Activated naive CD8-positive, alpha-beta T cell treated with anti-CD3 and anti-CD28 coated beads, Interleukin-2, amount 50 U/mL, for 24 hours (primary cell): ENCODE results near the gene ZNF787.

Experiments used
- ATAC-seq: fragments of 150-1000 bp; cut with Tn5 transposase; one replicate; pipeline ENCODE4 v1.10.0; 2021
- DNase-seq: peaks from one replicate; pipeline ENCODE4 v3.0.0; 2021
- H3K27ac Mint-ChIP-seq: one replicate; pipeline ENCODE4 v1.8.0; 2021; ENCODE audit warnings: mild to moderate bottlenecking, mixed read lengths
- H3K27me3 Mint-ChIP-seq: one replicate; pipeline ENCODE4 v1.8.0; 2021; ENCODE audit warnings: mixed read lengths
- H3K36me3 Mint-ChIP-seq: one replicate; pipeline ENCODE4 v1.8.0; 2021; ENCODE audit warnings: low read depth, mixed read lengths
- H3K4me1 Mint-ChIP-seq: one replicate; pipeline ENCODE4 v1.8.0; 2021; ENCODE audit warnings: mixed read lengths
- H3K4me3 Mint-ChIP-seq: one replicate; pipeline ENCODE4 v1.8.0; 2021; ENCODE audit warnings: mild to moderate bottlenecking, moderate library complexity, mixed read lengths
- H3K9me3 Mint-ChIP-seq: one replicate; pipeline ENCODE4 v1.8.0; 2021; ENCODE audit warnings: mixed read lengths

ZNF787 gene

DNA sequence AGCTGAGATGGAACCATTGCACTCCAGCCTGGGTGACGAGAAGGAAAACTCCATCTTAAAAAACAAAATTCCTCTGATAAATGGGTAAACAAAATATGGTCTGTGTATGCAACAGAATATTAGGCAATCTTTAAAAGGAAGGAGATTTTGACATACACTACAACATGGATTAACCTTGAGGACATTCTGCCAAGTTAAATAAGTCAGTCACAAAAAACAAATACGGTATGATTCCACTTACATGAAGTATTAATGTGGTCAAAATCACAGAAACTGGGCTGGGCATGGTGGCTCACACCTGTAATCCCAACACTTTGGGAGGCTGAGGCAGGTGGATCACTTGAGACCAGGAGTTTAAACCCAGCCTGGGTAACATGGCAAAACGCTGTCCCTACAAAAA, 17.0 kb upstream of the ZNF787 start:
- Mint-ChIP-seq H3K36me3 (no peaks in the 10 kb centered on the region), H3K4me1 (peaks cover 30% of the 10 kb centered on the region), H3K9me3 (no peaks in the 10 kb centered on the region), H3K27ac (no peak overlapping the region), H3K4me3 (no peak overlapping the region), H3K27me3 (no peaks in the 10 kb centered on the region)
- DNase-seq (no peak), ATAC-seq (no peak)

DNA sequence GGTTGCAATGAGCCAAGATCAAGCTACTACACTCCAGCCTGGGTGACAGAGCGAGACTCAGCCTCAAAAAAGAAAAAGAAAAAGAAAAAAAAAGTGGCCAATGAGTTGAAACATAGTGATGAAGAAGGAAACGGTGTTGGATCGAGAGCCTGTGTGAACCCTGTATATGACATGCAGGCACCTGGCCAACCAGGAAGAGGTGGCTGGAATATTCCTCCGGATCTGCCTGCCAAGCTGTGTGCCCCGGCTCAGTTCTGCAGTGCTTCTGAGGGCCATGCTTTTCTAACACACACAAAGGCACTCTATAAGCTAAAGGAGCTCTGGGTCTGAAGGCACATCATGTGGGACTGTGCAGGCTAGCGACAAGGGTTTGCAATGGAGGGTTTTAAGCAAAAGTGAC, 16.3 kb upstream of the ZNF787 start:
- Mint-ChIP-seq H3K4me3 (no peak overlapping the region), H3K4me1 (peaks cover 26% of the 10 kb centered on the region), H3K36me3 (no peaks in the 10 kb centered on the region), H3K27me3 (no peaks in the 10 kb centered on the region), H3K27ac (no peak overlapping the region), H3K9me3 (no peaks in the 10 kb centered on the region)
- DNase-seq, result no peak
- no peak for ATAC-seq

DNA sequence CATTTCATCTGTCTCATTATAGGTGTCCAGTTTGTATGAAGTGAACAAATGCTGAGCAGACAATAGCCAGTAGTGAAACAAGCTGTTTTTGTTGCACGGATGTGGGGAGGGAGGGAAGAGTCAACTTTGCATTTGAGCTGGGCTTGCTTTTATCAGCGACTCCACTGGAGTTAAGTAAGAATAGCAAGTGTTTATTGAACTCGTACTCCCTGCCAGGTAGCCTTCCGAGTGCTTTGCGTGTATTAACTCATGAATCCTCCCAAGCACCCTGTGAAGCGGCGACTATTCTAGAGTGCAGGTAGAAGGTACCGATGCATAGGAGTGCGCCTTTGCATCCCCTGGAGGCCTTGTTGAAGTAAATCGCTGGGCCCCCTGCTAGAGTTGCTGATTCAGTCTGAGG, 15.3 kb upstream of the ZNF787 start:
- ATAC-seq (no peak), DNase-seq (no peak)
- H3K9me3 Mint-ChIP-seq, result no peaks in the 10 kb centered on the region
- H3K27me3 Mint-ChIP-seq, result no peaks in the 10 kb centered on the region
- H3K27ac Mint-ChIP-seq, result no peak overlapping the region
- H3K4me1 Mint-ChIP-seq, result peaks cover 19% of the 10 kb centered on the region
- no peaks in the 10 kb centered on the region for H3K36me3 Mint-ChIP-seq
- no peak overlapping the region for H3K4me3 Mint-ChIP-seq

DNA sequence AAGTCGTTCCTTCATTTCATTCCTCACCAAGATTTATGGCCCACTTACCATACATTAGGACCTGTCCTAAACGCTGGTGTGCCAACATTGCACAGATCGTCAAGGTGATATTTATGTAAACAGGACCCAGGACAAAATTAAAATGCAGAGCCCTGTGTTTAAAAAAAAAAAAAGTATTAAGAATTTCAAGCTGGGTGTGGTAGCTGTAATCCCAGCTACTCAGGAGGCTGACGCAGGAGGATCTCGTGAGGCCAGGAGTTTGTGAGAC, 13.5 kb upstream of the ZNF787 start:
- Mint-ChIP-seq H3K27me3 (no peaks in the 10 kb centered on the region), H3K27ac (no peak overlapping the region), H3K9me3 (no peaks in the 10 kb centered on the region), H3K4me3 (no peak overlapping the region), H3K4me1 (peaks cover 6% of the 10 kb centered on the region), H3K36me3 (no peaks in the 10 kb centered on the region)
- DNase-seq, result no peak
- no peak for ATAC-seq

DNA sequence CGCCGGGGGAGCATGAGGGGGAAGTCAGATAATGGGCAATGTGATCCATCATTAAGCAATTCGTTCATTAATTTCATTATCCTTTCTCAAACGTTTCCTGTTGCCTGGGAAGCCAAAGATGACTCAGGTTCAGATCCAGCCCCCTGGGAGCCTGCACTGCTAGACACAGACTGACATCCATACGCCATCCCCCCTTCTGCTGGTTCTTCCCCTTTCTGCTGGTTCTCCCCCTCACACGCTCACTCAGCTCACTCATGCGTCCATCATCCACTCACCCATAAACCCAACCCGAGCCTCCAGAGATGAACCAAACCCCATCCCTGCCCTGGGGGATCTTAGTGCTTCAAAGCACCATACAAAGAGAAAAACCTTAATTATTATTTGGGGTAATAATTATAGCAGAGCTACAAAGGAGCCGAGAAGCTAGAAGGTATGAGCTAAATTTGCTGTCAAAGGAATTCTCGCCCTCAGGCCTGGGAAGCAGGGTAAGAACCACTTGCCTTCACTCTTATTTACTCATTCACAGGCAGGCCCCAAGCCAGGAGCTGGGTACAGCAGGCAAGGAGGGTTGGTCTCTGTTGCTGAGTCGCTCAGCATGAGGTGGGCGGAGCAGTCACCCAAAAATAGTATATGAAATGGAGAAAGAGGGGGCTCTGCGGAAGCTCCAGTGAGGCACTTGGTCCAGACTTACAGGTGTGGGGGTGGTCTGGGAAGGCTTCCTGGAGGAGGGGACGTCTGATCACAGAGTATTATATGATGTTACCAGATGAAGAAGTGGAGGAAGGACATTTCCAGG, 13.0 kb upstream of the ZNF787 start:
- Mint-ChIP-seq H3K4me1 (peaks cover 3% of the 10 kb centered on the region), H3K4me3 (no peak overlapping the region), H3K27me3 (no peaks in the 10 kb centered on the region), H3K27ac (no peak overlapping the region), H3K9me3 (no peaks in the 10 kb centered on the region), H3K36me3 (no peaks in the 10 kb centered on the region)
- ATAC-seq (peak; percentile 33), DNase-seq (no peak)

DNA sequence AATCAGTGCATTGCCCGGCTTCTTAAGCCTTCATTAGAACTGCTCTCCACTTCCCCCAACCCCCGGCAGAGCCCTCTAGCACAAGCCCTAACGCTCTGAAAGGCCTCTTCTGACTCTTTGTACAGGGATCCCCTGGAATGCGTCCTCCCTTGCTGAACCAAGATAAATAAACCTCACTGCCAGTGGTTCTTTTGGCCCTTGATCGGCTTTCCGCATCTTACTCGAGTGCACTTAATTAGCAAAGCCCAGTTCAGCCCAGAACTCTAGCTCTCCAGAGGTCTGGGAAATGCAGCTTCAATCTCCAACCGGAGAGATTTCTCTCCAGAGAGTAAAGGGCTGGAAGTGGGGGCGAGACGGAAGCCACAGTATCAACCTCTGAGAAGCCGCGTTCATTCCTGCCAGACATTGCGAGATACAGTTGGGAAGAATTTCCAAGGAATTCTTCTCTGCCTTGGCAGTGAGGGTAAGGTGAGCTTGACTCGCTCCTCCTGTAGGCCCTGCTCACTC, 11.3 kb upstream of the ZNF787 start:
- ATAC-seq (no peak), DNase-seq (no peak)

DNA sequence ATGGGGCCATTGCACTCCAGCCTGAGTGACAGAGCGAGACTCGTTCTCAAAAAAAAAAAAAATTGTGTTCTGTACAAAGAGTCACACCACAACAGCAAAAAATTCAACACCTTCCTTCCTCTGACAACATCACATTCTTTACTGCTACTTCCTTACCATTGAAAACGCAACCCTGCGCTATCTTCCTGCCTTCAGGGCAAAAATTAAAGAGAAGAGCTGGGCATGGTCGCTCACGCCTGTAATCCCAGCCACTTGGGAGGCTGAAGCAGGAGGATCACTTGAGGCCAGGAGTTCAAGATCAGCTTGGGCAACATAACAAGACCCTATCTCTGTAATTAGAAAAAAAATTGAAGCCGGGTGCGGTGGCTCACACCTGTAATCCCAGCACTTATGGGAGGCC, 10.6 kb upstream of the ZNF787 start:
- Mint-ChIP-seq H3K27ac (peak overlapping the region; percentile 13), H3K9me3 (no peaks in the 10 kb centered on the region), H3K4me3 (no peak overlapping the region), H3K27me3 (no peaks in the 10 kb centered on the region), H3K4me1 (peaks cover 3% of the 10 kb centered on the region), H3K36me3 (no peaks in the 10 kb centered on the region)
- no peak for DNase-seq
- no peak for ATAC-seq

More for the DNA sequence above, 11.3 kb upstream of the ZNF787 start:
- Mint-ChIP-seq H3K4me1 (peaks cover 3% of the 10 kb centered on the region), H3K27ac (no peak overlapping the region), H3K36me3 (no peaks in the 10 kb centered on the region), H3K4me3 (no peak overlapping the region), H3K27me3 (no peaks in the 10 kb centered on the region), H3K9me3 (no peaks in the 10 kb centered on the region)

DNA sequence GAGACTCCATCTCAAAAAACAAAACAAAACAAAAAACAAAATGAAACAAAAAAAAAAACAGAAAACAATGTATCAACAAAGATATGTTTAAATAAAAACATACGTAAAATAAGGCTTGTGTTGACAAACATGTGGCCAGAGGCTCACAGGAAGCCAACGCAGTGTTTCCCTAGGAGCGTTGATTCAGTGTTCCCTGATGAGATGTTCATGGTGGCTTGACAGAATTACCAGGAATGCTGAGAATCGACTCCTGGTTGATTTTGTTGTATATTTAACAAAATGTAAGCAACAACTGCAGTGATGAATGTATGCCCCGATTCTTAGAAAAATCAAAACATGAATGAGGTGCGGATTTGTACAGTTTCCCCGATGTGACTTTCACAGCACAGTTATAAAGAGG, 8.9 kb upstream of the ZNF787 start:
- Mint-ChIP-seq H3K9me3 (no peaks in the 10 kb centered on the region), H3K4me1 (peaks cover 3% of the 10 kb centered on the region), H3K4me3 (no peak overlapping the region), H3K27me3 (no peaks in the 10 kb centered on the region), H3K36me3 (no peaks in the 10 kb centered on the region), H3K27ac (no peak overlapping the region)
- no peak for DNase-seq
- ATAC-seq, result no peak

DNA sequence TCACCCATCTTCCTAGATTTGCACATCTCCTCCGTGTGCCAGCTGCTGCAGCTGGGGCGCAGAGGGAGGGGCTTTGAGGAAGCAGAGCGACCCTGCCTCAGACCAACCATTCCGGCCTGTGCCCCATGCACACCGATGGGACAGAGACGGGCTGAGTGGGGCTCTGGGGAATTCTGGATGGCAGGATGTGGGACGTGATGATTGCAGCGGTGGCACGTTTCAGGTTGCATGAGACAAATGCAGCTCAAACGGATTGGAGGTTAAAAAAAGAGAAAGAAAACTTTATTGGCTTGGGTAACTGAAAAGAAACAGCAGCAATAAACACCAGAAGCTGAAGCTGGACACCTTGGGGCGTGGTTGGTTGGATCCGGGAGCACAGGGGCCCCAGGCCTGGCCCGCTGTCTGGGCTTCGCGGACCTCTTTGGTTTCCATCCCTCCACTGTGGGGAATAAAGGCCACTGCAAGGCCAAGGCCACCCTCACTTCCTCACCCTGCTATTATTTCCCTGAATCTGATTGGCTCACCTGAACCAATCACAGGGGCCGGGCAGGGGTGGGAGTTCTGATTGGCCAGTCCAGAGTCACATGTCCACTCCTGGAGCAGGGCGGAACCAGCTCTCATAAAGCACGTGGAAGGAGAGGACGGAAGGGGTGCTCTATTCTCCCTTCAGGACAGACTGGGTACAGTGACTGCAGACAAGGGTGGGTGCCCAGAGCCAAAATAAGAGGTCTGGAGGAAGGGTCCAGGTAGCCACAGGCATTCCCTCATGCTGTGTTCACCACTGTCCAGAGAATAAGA, 6.1 kb upstream of the ZNF787 start:
- Mint-ChIP-seq H3K9me3 (no peaks in the 10 kb centered on the region), H3K27me3 (no peaks in the 10 kb centered on the region), H3K4me3 (no peak overlapping the region), H3K27ac (no peak overlapping the region), H3K36me3 (no peaks in the 10 kb centered on the region), H3K4me1 (peaks cover 2% of the 10 kb centered on the region)
- ATAC-seq (no peak), DNase-seq (no peak)

DNA sequence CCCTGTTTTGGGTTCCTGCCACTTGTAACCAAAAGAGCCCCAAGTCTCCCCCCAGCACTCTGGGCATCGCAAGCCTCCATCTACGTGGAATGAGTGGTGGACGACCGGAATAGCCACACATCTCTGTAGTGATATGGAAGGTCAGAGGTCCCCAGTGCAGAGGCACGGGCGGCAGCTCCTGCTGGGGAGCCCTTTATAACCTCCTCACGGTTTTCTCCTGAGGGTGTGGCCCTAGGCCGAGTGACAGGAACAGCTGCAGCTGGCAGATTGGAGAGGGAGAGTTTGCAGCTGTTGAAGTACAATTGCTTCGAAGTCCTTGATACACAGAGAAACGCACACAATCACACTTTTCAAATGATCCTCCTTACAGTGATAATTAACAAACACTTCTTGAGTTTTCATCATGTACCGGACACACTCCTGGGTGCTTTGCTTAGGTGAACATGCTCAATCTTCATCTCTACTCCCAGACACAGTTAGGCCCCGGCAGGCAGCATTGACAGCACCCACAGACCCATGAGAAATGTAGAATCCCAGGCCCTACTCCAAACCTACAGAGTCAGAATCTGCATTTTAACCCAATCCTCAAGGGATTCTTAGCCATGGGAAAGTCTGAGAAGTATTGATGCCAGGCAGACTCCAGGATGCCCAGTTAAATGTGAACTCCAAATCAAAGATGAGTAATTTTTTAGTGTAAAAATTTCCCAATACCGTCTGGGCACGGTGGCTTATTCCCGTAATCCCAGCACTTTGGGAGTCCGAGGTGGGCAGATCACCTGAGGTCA, 4.9 kb upstream of the ZNF787 start:
- Mint-ChIP-seq H3K36me3 (no peaks in the 10 kb centered on the region), H3K9me3 (no peaks in the 10 kb centered on the region), H3K27ac (no peak overlapping the region), H3K4me1 (peaks cover 8% of the 10 kb centered on the region), H3K27me3 (no peaks in the 10 kb centered on the region), H3K4me3 (no peak overlapping the region)
- ATAC-seq, result no peak
- DNase-seq, result no peak

DNA sequence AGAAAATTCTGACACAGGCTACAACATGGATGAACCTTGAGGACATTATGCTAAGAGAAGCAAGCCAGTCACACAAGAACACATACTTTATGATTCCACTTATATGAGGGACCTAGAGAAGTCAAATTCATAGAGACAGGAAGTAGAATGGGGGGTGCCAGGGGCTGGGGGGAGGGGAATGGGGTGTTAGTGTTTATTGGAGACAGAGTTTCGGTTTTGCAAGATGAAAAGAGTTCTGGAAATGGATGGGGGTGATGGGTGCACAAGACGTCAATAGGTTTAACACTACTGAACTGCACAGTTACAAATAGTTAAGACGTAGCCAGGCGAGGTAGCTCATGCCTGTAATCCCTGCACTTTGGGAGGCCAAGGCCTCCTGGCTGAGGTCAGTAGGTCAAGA, 3.5 kb upstream of the ZNF787 start:
- Mint-ChIP-seq H3K9me3 (no peaks in the 10 kb centered on the region), H3K27ac (no peak overlapping the region), H3K4me1 (peaks cover 14% of the 10 kb centered on the region), H3K27me3 (no peaks in the 10 kb centered on the region), H3K4me3 (no peak overlapping the region), H3K36me3 (peaks cover 4% of the 10 kb centered on the region)
- no peak for ATAC-seq
- no peak for DNase-seq

DNA sequence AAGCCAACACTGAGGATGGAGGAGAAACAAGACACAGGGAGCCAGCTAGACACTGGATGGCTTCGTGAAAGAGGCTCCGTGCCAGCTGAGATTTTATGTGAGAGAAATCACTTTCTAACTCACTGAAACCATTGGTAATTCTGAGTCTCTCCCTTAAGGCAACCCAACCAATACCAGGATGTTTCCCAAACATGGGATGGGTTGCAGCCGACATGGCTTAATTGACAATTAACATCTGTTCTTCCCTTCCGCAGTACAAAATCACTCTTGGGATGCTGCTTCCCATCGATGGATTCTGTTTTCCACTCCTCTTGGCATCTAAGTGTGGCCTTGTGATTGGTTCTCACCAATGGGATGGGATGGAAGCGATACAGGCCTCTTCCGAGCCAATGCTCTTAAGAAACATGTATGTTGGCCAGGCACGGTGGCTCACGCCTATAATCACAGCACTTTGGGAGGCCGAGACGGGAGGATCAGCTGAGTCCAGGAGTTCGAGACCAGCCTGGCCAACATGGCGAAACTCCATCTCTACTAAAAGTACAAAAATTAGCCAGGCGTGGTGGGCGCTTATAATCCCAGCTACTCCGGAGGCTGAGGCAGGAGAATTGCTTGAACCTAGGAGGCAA, 2.3 kb upstream of the ZNF787 start:
- peaks cover 6% of the 10 kb centered on the region for H3K36me3 Mint-ChIP-seq
- H3K27ac Mint-ChIP-seq, result no peak overlapping the region
- peaks cover 25% of the 10 kb centered on the region for H3K4me1 Mint-ChIP-seq
- no peak for DNase-seq
- no peak for ATAC-seq
- H3K27me3 Mint-ChIP-seq, result no peaks in the 10 kb centered on the region
- peak overlapping the region; percentile 6 for H3K4me3 Mint-ChIP-seq
- no peaks in the 10 kb centered on the region for H3K9me3 Mint-ChIP-seq

DNA sequence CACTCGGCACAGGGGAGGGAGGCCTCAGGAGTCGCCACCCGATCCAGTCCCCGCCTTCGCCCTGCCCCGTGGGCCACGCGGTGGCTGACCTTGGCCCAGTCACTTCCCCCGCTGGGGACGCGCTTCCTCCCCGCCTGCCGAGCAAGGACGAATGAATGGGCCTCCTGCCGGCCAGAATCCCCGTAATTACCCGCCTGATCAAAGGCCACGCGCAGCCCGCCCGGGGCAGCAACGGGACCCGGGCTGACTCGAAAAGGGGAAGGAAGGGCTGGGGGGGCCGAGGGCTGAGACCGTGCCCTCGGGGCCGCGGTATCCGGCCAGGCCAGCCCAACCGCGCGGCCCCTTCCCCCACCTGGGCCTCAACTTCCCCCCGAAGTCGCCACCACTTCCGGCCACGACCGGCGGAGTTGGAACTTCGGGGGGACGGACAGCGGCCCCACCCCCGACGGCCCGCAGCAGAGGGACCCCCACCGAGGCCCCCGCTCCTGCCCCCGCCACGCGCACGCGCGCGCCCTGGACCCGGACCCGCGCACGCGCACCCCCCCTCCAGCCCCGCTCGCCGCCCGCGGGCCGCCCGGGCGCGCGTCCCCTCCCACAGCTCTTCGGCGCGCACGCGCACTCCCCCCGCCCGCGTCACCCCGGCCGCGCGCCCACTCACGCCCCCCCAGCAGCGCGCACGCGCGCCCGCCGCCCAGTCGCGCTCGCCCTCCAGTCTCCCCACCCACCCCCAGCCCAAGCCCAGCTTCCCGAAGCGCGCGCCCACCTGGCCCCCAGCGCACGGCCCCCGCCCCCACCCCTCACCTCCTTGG, 520 bp downstream of the ZNF787 start:
- DNase-seq (peak; percentile 87), ATAC-seq (peak; percentile 33)
- no peaks in the 10 kb centered on the region for H3K27me3 Mint-ChIP-seq
- H3K9me3 Mint-ChIP-seq, result no peaks in the 10 kb centered on the region
- H3K36me3 Mint-ChIP-seq, result peaks cover 6% of the 10 kb centered on the region
- H3K4me1 Mint-ChIP-seq, result peaks cover 38% of the 10 kb centered on the region
- peak overlapping the region; percentile 92 for H3K27ac Mint-ChIP-seq
- peak overlapping the region; percentile 86 for H3K4me3 Mint-ChIP-seq

DNA sequence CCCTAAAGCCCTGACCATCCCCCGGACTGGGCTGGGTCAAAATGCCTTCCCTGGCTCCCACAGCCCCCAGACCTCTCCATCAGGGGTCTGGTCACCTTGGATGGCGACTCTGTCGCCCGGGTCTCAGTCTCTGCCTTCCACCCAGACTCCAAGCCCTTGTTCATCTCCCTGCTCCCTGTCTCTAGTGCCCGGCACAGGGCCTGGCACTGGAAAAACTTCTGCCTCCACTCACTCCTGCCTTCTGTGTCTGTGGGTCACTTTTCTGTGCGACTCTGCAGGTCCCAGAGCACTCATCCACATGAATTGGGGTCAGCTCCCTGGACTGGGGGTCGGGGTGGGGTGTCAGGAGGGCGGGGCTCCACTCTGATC, 1.1 kb downstream of the ZNF787 start:
- no peak for ATAC-seq
- Mint-ChIP-seq H3K27me3 (no peaks in the 10 kb centered on the region), H3K36me3 (peaks cover 6% of the 10 kb centered on the region), H3K4me1 (peaks cover 39% of the 10 kb centered on the region), H3K27ac (peak overlapping the region; percentile 92), H3K9me3 (no peaks in the 10 kb centered on the region), H3K4me3 (peak overlapping the region; percentile 86)
- DNase-seq, result no peak
